GM12878 (cell line): Measurements from ENCODE around the gene NOL8. TPM values are rescaled to one million over a fixed set of nuclear protein-coding genes. Genes with fewer than 3 reads are reported as not detected.

Experiments used
- ATAC-seq: fragments of 200-7000 bp; cut with Tn5 transposase; 3 replicates; pipeline ENCODE4 v1.9.1; 2020; ENCODE audit warnings: mild to moderate bottlenecking, moderate library complexity
- BruUV-seq: library from RNA; stranded (reverse); fragments of 400-500 nt; replicated peaks from 2 replicates; lab custom pipeline; 2021; lab: Mats Ljungman, UMichigan
- CTCF ChIA-PET: fragments of 300-600 bp; sonication (Branson Sonifier 250); formaldehyde crosslinking; extraction: SDS; loops from one replicate; lab custom pipeline; 2021; ENCODE audit warnings: inconsistent platforms; lab: Yijun Ruan, JAX
- POLR2A ChIA-PET: fragments of 350-600 bp; formaldehyde crosslinking; extraction: SDS; loops from one replicate; lab custom pipeline; 2021; ENCODE audit warnings: inconsistent platforms; lab: Charles Lee
- RAD21 ChIA-PET: fragments of 300-600 bp; sonication (Branson Sonifier 250); formaldehyde crosslinking; loops from one replicate; lab custom pipeline; 2023; ENCODE audit warnings: antibody characterized with exemption; ENCODE audit not compliant: unreplicated experiment; lab: Charles Lee
- SMC1A ChIA-PET: fragments of 300-600 bp; sonication (Branson Sonifier 250); formaldehyde crosslinking; loops from one replicate; lab custom pipeline; 2023; ENCODE audit not compliant: unreplicated experiment, uncharacterized antibody; lab: Charles Lee
- DNase-seq: peaks from one replicate; pipeline ENCODE4 v3.0.0-alpha.2; 2011; ENCODE audit warnings: low read depth, low spot score
- FAIRE-seq: peaks from 3 replicates; lab custom pipeline; 2011; peaks lifted over from hg19 to GRCh38; lab: Jason Lieb, UNC
- H2AFZ ChIP-seq: 2 replicates; pipeline ENCODE4 v1.6.0; 2011; ENCODE audit warnings: low read depth, low read length, control low read depth; ENCODE audit not compliant: control insufficient read depth
- H3K27ac ChIP-seq: 2 replicates; pipeline ENCODE4 v1.5.1; 2011; ENCODE audit warnings: control low read depth; ENCODE audit not compliant: control insufficient read depth, insufficient read depth
- H3K27me3 ChIP-seq, 2 experiments: replicated peaks in 1 of 2; 2 replicates each; pipeline versions ENCODE4 v1.6.0 to v1.6.1; 2011; ENCODE audit warnings: low read length in 1 of 2; ENCODE audit not compliant: control insufficient read depth in 2 of 2, insufficient read depth in 2 of 2
- H3K36me3 ChIP-seq, 2 experiments: 2 replicates each; pipeline ENCODE4 v1.5.1; 2011; ENCODE audit warnings: low read length in 1 of 2; ENCODE audit not compliant: control insufficient read depth in 2 of 2, insufficient read depth in 2 of 2
- H3K4me1 ChIP-seq: 2 replicates; pipeline ENCODE4 v1.6.1; 2011; ENCODE audit warnings: mild to moderate bottlenecking, low read length, moderate library complexity, mixed read lengths; ENCODE audit not compliant: control insufficient read depth, insufficient read depth
- H3K4me2 ChIP-seq: 2 replicates; pipeline ENCODE4 v1.6.0; 2011; ENCODE audit warnings: control low read depth; ENCODE audit not compliant: control insufficient read depth, insufficient read depth
- H3K4me3 ChIP-seq: fragments of 200-600 bp; sonication (generic); 2 replicates; pipeline ENCODE4 v1.5.1; 2016
- H3K79me2 ChIP-seq: 2 replicates; pipeline ENCODE4 v1.6.0; 2011; ENCODE audit warnings: low read length; ENCODE audit not compliant: control insufficient read depth, insufficient read depth
- H3K9ac ChIP-seq: 2 replicates; pipeline ENCODE4 v1.8.0; 2011; ENCODE audit warnings: low read length, control low read depth, mixed read lengths; ENCODE audit not compliant: control insufficient read depth, insufficient read depth
- H3K9me3 ChIP-seq: replicated peaks from 3 replicates; pipeline ENCODE4 v1.5.1; 2011; ENCODE audit warnings: mild to moderate bottlenecking, low read length; ENCODE audit not compliant: control insufficient read depth, insufficient read depth
- H4K20me1 ChIP-seq: 2 replicates; pipeline ENCODE4 v1.6.0; 2011; ENCODE audit not compliant: control insufficient read depth, insufficient read depth
- CBX3 ChIP-seq: fragments of 200-600 bp; sonication (generic); IDR thresholded peaks from 2 replicates; pipeline ENCODE4 v1.6.1; 2016; ENCODE audit warnings: low read depth, borderline replicate concordance
- CREB1 ChIP-seq: IDR thresholded peaks from 2 replicates; pipeline ENCODE4 v1.6.1; 2012; ENCODE audit warnings: low read depth, mild to moderate bottlenecking, inconsistent platforms
- EZH2 ChIP-seq: IDR thresholded peaks from 2 replicates; pipeline ENCODE4 v1.6.1; 2012; ENCODE audit warnings: low read depth, mild to moderate bottlenecking, control low read depth, inconsistent platforms, low read length, borderline replicate concordance; ENCODE audit not compliant: control insufficient read depth
- HDAC6 ChIP-seq: fragments of 200-600 bp; sonication (generic); IDR thresholded peaks from one replicate; pipeline ENCODE4 v1.8.0; 2017; ENCODE audit warnings: antibody characterized with exemption; ENCODE audit not compliant: unreplicated experiment
- MEF2B ChIP-seq: fragments of 450-650 bp; IDR thresholded peaks from 2 replicates; pipeline ENCODE4 v1.6.1; 2018; ENCODE audit warnings: mild to moderate bottlenecking, moderate library complexity; ENCODE audit not compliant: partially characterized antibody, poor library complexity, severe bottlenecking
- MTA2 ChIP-seq: fragments of 450-650 bp; IDR thresholded peaks from 2 replicates; pipeline ENCODE4 v1.6.1; 2016; ENCODE audit warnings: low read depth, mild to moderate bottlenecking, moderate library complexity
- POU2F2 ChIP-seq: IDR thresholded peaks from 3 replicates; pipeline ENCODE4 v1.6.1; 2011; ENCODE audit warnings: low read depth, mild to moderate bottlenecking, low read length, borderline replicate concordance
- RCOR1 ChIP-seq: conservative IDR thresholded peaks from 2 replicates; pipeline ENCODE4 v1.6.1; 2012; ENCODE audit warnings: low read depth, low read length, improper control_type of control experiment
- RUNX3 ChIP-seq: IDR thresholded peaks from 2 replicates; pipeline ENCODE4 v1.6.1; 2012; ENCODE audit warnings: low read length, inconsistent platforms
- SIX5 ChIP-seq: IDR thresholded peaks from 2 replicates; pipeline ENCODE4 v1.6.1; 2011; ENCODE audit warnings: mild to moderate bottlenecking, low read depth, low read length, moderate library complexity; ENCODE audit not compliant: severe bottlenecking
- SMC3 ChIP-seq: IDR thresholded peaks from 2 replicates; pipeline ENCODE4 v1.6.1; 2011; ENCODE audit warnings: low read length, improper control_type of control experiment, borderline replicate concordance
- SREBF1 ChIP-seq: IDR thresholded peaks from 2 replicates; pipeline ENCODE4 v1.6.1; 2012; ENCODE audit warnings: mild to moderate bottlenecking, low read length
- WGBS: methylation state at CpG from one replicate; pipeline ENCODE4 v1.1.6; 2016; ENCODE audit warnings: low lambda C conversion rate; ENCODE audit not compliant: insufficient replicate concordance, insufficient coverage; ENCODE audit errors: missing lambda C conversion rate; 5-methylcytosine and 5-hydroxymethylcytosine counted together
- in situ Hi-C: fragments of 300-500 bp; cut with MboI; formaldehyde crosslinking; loops from 9 replicates; pipeline ENCODE4 v1.14.3; 2018; ENCODE audit warnings: mixed read lengths
- intact Hi-C: fragments of 100-400 bp; cut with micrococcal nuclease; formaldehyde crosslinking; loops from one replicate; pipeline ENCODE4 v1.14.2; 2022; ENCODE audit not compliant: unreplicated experiment
- polyA plus RNA-seq, 11 experiments: library from polyadenylated mRNA; depleted of rRNA in 4 of 11; unstranded in 6 of 11; stranded (reverse) in 5 of 11; fragments of >200 nt; fragmentation: Nextera tagmentation in 4 of 11; fragmentation: Illumina TruSeq in 1 of 11; extraction: Ambion mirVana in 4 of 11; extraction: Trizol in 1 of 11; gene quantifications; 1 replicate in 1 of 11; 2 replicates in 10 of 11; pipeline versions ENCODE4 v1.2.1 to v1.2.3, GENCODE V29; 2011 to 2016; ENCODE audit warnings: inconsistent platforms in 2 of 11, missing spikeins in 2 of 11, low read depth in 1 of 11
- total RNA-seq, 4 experiments: library from RNA; depleted of rRNA in 3 of 4; stranded (reverse); fragments of >200 nt in 3 of 4; fragmentation: Illumina TruSeq in 1 of 4; extraction: Trizol in 1 of 4; gene quantifications; 2 replicates each; pipeline versions ENCODE4 v1.2.1 to v1.2.3, GENCODE V29; 2013 to 2021
- TF ChIP-seq, protein P1 (sequence below): IDR thresholded peaks from 2 replicates; pipeline ENCODE4 v1.6.1; 2011; ENCODE audit warnings: borderline replicate concordance, low read depth, mild to moderate bottlenecking, moderate library complexity, low read length; ENCODE audit not compliant: insufficient read depth, poor library complexity, severe bottlenecking
- TF ChIP-seq, protein P2 (sequence below): fragments of 450-650 bp; IDR thresholded peaks from 2 replicates; pipeline ENCODE4 v1.6.1; 2014; ENCODE audit warnings: mild to moderate bottlenecking
- TF ChIP-seq, protein P3 (sequence below): IDR thresholded peaks from 2 replicates; pipeline ENCODE4 v1.6.1; 2012; ENCODE audit warnings: low read depth, low read length, improper control_type of control experiment

Gene NOL8
- total and polyA plus RNA-seq, 10 of the 15 experiments (the other 5 are each of a cell fraction or from before 2014, with no cell fraction given): 33.6 to 58.6 (median 49.2) TPM

DNA sequence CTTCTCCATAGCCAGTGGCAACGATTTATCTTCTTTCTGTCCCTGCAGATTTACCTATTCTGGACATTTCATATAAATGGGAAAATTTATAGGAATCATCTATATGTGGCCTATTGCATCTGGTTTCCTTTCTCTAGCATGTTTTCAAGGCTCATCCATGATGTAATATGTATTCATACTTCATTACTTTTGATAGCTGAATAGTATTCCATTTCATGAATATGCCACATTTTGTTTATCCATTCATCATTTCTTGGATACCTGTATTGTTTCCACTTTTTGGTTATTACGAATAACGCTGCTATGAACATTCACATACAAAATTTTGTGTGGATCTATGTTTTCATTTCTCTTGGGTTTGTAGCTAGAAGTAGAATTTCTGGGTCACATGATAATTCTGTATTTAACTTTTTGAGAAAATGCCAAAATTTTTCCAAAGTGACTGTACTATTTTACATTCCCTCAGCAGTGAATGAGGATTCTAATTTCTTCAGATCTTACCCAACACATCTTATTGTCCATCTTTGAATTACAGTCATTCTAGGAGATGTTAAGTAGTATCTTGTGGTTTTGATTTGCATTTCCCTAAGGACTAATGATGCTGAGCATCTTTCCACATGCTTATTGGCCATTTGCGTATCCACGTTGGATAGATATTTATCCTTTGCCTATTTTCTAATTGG is 35.3 kb downstream of the NOL8 start:
- ChIA-PET RAD21 (interaction anchor here (2.1 kb wide), 1 partner anchor 150 kb away, joined by 9 read pairs; no protein-coding TSS in a partner anchor), CTCF (interaction anchor here (3.1 to 3.3 kb wide), 2 partner anchors 8 to 150 kb away, joined by 9 to 16 read pairs; no protein-coding TSS in a partner anchor), POLR2A (interaction anchor here (3.4 kb wide), 1 partner anchor 36 kb away, joined by 9 read pairs; the partner anchor contains the start of genes CENPP and NOL8), SMC1A (interaction anchor here (0.6 to 1.6 kb wide), 2 partner anchors 9 to 333 kb away, joined by 3 to 5 read pairs; no protein-coding TSS in a partner anchor)
- TF ChIP-seq CBX3: no peak
- TF ChIP-seq HDAC6: no peak
- TF ChIP-seq, protein P1, sequence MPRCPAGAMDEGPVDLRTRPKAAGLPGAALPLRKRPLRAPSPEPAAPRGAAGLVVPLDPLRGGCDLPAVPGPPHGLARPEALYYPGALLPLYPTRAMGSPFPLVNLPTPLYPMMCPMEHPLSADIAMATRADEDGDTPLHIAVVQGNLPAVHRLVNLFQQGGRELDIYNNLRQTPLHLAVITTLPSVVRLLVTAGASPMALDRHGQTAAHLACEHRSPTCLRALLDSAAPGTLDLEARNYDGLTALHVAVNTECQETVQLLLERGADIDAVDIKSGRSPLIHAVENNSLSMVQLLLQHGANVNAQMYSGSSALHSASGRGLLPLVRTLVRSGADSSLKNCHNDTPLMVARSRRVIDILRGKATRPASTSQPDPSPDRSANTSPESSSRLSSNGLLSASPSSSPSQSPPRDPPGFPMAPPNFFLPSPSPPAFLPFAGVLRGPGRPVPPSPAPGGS: no peak
- TF ChIP-seq, protein P2, sequence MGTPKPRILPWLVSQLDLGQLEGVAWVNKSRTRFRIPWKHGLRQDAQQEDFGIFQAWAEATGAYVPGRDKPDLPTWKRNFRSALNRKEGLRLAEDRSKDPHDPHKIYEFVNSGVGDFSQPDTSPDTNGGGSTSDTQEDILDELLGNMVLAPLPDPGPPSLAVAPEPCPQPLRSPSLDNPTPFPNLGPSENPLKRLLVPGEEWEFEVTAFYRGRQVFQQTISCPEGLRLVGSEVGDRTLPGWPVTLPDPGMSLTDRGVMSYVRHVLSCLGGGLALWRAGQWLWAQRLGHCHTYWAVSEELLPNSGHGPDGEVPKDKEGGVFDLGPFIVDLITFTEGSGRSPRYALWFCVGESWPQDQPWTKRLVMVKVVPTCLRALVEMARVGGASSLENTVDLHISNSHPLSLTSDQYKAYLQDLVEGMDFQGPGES: no peak
- TF ChIP-seq EZH2: no peak
- TF ChIP-seq SMC3: no peak
- TF ChIP-seq, protein P3, sequence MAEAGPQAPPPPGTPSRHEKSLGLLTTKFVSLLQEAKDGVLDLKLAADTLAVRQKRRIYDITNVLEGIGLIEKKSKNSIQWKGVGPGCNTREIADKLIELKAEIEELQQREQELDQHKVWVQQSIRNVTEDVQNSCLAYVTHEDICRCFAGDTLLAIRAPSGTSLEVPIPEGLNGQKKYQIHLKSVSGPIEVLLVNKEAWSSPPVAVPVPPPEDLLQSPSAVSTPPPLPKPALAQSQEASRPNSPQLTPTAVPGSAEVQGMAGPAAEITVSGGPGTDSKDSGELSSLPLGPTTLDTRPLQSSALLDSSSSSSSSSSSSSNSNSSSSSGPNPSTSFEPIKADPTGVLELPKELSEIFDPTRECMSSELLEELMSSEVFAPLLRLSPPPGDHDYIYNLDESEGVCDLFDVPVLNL: no peak
- TF ChIP-seq MEF2B: peak; percentile 49
- no peak for TF ChIP-seq RCOR1
- TF ChIP-seq RUNX3: peak; percentile 30; the same call in 1 of the 2 replicates
- no peak for TF ChIP-seq SREBF1
- TF ChIP-seq POU2F2: peak; percentile 25; the same call in 1 of the 3 replicates
- TF ChIP-seq CREB1: no peak
- no peak for TF ChIP-seq SIX5
- no peak for TF ChIP-seq MTA2
- 85% methylated on average over 5 of the region's 5 CpGs for WGBS
- no peaks in the 10 kb centered on the region for H4K20me1 ChIP-seq
- H3K4me1 ChIP-seq: peaks cover 10% of the 10 kb centered on the region
- no peaks in the 10 kb centered on the region for H3K9me3 ChIP-seq
- peaks cover 69% of the 10 kb centered on the region for H3K79me2 ChIP-seq
- H3K4me3 ChIP-seq: no peak overlapping the region
- no peak overlapping the region for H3K27ac ChIP-seq
- FAIRE-seq: no peak
- no peak overlapping the region for H3K4me2 ChIP-seq
- H2AFZ ChIP-seq: no peak overlapping the region
- H3K36me3 ChIP-seq: peaks cover 0 to 20% of the 10 kb centered on the region in 2 experiments; a peak in 3 of 4 replicates
- H3K27me3 ChIP-seq: no peaks in the 10 kb centered on the region
- no peak overlapping the region for H3K9ac ChIP-seq
- intact Hi-C loops: no loop called here
- in situ Hi-C loops: no loop called here
- no TSS peak for BruUV-seq
- DNase-seq: no peak
- no peak for ATAC-seq
